Measurements from ENCODE around the gene GTF2H4.
"Not testable (repeated sequence)": the region's sequence is repeated elsewhere in the genome, so short reads cannot be mapped to it uniquely, and the experiment has no call there.

The GTF2H4 gene

DNA sequence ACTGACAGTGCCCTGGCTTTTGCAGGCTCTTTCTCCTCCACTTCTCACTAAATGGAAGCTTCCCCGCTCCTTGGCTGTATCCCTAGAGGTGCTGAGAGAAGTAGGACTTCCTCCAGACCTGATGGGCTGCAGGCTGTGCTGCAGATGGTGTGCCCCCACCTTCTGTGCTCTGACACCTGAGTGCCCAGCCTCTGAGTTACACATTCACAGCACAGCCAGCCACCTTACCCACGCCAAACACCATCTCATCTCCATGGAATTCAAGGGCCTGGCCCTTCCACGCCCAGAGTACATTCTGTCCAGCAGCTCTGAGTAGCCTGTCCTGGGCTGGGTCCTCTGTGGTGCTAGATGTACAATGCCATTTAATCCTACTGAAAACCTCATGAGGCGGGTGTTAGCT, 18.6 kb downstream of the GTF2H4 start:
- in situ Hi-C loops (cut with HindIII; ENCODE audit: low sequenced_read_pairs) = no loop called here
- no peak overlapping the region for H3K4me3 ChIP-seq (ENCODE audit: low read depth, low read length)
- peak; percentile 40 for DNase-seq (ENCODE audit: low read depth, low spot score)
- TF ChIP-seq, protein P1, sequence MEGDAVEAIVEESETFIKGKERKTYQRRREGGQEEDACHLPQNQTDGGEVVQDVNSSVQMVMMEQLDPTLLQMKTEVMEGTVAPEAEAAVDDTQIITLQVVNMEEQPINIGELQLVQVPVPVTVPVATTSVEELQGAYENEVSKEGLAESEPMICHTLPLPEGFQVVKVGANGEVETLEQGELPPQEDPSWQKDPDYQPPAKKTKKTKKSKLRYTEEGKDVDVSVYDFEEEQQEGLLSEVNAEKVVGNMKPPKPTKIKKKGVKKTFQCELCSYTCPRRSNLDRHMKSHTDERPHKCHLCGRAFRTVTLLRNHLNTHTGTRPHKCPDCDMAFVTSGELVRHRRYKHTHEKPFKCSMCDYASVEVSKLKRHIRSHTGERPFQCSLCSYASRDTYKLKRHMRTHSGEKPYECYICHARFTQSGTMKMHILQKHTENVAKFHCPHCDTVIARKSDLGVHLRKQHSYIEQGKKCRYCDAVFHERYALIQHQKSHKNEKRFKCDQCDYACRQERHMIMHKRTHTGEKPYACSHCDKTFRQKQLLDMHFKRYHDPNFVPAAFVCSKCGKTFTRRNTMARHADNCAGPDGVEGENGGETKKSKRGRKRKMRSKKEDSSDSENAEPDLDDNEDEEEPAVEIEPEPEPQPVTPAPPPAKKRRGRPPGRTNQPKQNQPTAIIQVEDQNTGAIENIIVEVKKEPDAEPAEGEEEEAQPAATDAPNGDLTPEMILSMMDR (IDR thresholded peaks at IDR 0.05; ENCODE audit: low read depth, low read length) = no peak

DNA sequence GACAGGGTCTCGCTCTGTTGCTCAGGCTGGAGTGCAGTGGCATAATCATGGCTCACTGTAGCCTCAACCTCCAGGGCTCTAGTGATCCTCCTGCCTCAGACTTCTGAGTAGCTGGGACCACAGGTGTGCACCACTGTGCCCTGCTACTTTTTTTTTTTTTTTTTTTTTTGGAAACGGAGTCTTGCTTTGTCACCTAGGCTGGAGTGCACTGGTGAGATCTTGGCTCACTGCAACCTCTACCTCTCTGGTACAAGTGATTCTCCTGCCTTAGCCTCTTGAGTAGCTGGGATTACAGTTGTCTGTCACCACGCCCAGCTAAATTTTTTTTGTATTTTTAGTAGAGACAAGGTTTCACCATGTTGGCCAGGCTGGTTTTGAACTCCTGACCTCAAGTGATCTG, 19.1 kb downstream of the GTF2H4 start:
- in situ Hi-C loops (cut with HindIII; ENCODE audit: low sequenced_read_pairs) = not testable (repeated sequence)

DNA sequence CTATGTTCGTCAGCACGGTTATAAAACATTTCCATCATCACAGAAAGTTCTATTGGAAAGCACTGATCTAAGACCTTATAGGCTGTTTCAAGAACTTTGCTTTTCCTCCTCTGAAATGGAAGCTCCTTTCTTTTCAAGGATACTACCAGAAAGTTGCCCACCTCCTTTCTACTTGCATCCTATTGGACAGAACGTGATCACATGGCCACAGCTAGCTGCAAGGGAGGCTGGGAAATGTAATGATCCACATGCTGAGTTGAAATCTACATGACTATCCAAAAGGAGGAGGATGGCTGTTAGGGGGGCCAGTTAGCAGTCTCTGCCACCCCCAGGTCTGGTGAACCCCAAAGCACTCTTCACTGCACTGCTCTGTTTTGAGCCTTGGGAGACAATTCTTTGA, 20.7 kb downstream of the GTF2H4 start:
- TF ChIP-seq, protein P1 (IDR thresholded peaks at IDR 0.05; ENCODE audit: low read depth, low read length) = no peak
- DNase-seq (ENCODE audit: low read depth, low spot score) = no peak
- no peak overlapping the region for H3K4me3 ChIP-seq (ENCODE audit: low read depth, low read length)
- in situ Hi-C loops (cut with HindIII; ENCODE audit: low sequenced_read_pairs) = no loop called here

More for the DNA sequence above, 19.1 kb downstream of the GTF2H4 start:
- not testable (repeated sequence) for DNase-seq (ENCODE audit: low read depth, low spot score); H3K4me3 ChIP-seq (ENCODE audit: low read depth, low read length)

DNA sequence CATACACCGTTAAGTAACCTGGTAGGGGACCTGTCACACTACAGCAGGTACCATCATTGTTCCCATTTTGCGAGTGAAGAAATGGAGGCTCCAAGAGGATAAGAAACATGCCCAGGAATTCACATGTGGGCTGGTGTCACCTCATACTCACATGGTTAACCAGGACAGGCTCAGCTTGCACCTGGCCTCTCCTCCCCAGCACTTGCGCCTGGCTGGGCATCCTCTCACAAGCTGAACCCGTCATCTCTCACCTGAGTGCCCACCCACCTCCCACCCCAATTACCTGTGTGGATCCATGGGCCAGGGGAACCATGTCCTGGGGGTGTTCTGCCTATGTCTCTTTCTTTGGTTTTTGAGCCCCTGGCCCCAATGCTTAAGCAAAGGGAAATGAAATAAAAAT, 22.5 kb downstream of the GTF2H4 start:
- TF ChIP-seq, protein P1 (IDR thresholded peaks at IDR 0.05; ENCODE audit: low read depth, low read length) = no peak
- H3K4me3 ChIP-seq (ENCODE audit: low read depth, low read length) = no peak overlapping the region
- no peak for DNase-seq (ENCODE audit: low read depth, low spot score)
- in situ Hi-C loops (cut with HindIII; ENCODE audit: low sequenced_read_pairs) = no loop called here

DNA sequence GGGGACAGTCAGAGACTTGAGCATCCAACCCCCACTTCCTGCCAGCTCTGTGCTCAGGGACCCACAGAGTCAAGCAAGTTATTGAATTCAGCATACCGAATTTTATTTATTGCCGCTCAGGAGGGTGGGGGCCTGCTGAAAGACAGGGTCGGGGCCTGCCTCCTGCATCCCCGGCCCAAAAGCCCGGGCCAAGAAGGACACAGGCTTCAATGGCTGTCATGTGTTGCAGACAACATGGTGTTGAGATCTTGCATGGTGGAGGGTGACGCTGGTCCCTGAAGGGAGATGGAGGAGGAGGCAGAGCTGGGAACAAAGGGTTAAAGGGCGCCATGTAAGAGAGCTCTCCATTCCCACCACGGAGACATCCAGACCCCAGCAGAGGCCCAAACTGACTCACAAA, 23.3 kb downstream of the GTF2H4 start:
- H3K4me3 ChIP-seq (ENCODE audit: low read depth, low read length) = no peak overlapping the region
- DNase-seq (ENCODE audit: low read depth, low spot score) = no peak
- TF ChIP-seq, protein P1 (IDR thresholded peaks at IDR 0.05; ENCODE audit: low read depth, low read length) = no peak
- in situ Hi-C loops (cut with HindIII; ENCODE audit: low sequenced_read_pairs) = no loop called here

DNA sequence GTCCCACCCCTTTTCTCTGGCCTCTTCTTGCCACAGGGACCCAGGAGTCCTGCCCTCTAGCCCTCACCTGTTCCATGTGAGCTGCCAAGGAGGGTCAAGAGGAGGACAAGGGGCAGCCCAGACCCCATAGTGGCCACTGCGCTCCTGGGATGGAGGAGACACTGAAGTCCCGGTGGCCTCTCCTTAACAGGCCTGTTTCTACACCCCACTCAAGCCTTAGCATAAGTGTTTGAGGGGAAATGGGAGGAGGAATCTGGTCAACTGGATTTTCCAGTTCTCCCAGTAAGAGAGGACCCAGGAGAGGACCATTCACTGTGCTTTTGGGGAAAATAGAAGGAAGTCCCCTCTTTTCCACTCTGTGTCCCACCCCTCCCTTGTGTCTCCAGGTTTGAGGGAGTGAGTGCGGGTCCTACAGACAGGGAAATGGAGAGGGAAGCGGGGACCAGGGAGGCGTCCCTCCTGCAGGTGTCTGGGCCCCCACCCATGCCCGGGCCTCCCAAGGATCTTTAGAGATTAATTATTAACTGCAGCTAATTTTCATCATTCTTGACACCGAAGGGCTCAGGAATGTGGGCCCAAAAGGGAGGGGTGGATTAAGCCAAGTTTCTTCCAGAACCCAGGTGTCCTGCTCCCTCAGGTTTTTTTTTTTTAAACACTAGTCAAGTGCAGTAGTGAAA, 24.1 kb downstream of the GTF2H4 start, which contains the start of gene SFTA2:
Gene SFTA2, minus strand, starts transcription at position 202 of the 677 bp plus-strand sequence. Its CDS starts 74 bp downstream, at position 128.
- TF ChIP-seq, protein P1 (IDR thresholded peaks at IDR 0.05; ENCODE audit: low read depth, low read length) = no peak
- DNase-seq (ENCODE audit: low read depth, low spot score) = no peak
- in situ Hi-C loops (cut with HindIII; ENCODE audit: low sequenced_read_pairs) = no loop called here
- no peak within 1 kb of the TSS for H3K4me3 ChIP-seq (ENCODE audit: low read depth, low read length)

DNA sequence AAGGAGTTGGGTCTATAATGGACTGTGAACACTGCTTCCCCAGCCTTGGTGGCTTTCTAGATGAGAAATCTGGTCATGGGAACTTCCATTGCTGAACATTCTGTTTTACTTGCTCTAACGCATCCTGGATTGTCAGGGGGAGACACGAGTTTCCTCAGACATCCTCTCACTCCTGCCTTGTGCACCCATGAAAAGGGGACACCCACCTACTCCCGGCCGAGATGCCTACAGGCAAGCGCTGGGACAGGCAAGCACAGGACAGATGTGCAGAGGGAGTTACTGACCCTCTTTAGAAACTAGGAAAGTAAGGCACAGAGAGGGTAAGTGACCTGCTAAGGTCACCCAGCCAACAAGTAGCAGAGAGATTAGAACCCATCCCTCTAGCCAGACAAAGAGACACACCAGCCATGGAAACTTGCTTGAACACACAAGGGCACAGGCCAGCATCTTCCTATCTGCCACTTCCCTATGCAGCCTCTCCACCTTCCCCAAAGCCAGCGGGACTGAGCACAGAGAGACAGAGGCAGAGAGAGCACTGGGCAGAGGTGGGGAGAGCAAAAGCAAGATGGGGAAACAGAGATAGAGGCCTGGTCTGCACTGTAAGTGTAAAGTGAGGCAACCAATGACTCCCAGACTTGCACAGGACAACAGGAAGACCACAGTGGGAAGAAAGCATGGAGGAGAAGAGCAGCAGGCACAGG, 24.8 kb downstream of the GTF2H4 start:
- TF ChIP-seq, protein P1 (IDR thresholded peaks at IDR 0.05; ENCODE audit: low read depth, low read length) = no peak
- H3K4me3 ChIP-seq (ENCODE audit: low read depth, low read length) = no peak overlapping the region
- in situ Hi-C loops (cut with HindIII; ENCODE audit: low sequenced_read_pairs) = no loop called here
- DNase-seq (ENCODE audit: low read depth, low spot score) = no peak
